ENCODE measurements around the gene TBC1D9B. TPM values are rescaled to one million over a fixed set of nuclear protein-coding genes. Genes with fewer than 3 reads are reported as not detected.

The TBC1D9B gene
- total and polyA plus RNA-seq, 9 of the 15 experiments (the other 6 are each of a cell fraction or from before 2014, with no cell fraction given), result 2.9 to 59.1 (median 33.5) TPM

GRCh38 chr5:179858586-179859427 is 48.9 kb downstream of the TBC1D9B start, which contains the start of gene MRNIP:
Gene MRNIP, minus strand, starts transcription at chr5:179858817. Its CDS starts 21 bp downstream, at chr5:179858796.
- H2AFZ ChIP-seq (ENCODE audit: low read depth, low read length), result peak within 1 kb of the TSS; percentile 100
- peaks cover 19% of the 10 kb centered on the region for H3K79me2 ChIP-seq (ENCODE audit: control insufficient read depth, insufficient read depth, low read length)
- H4K20me1 ChIP-seq (replicated peaks; ENCODE audit: control insufficient read depth, insufficient read depth, low read length), result no peaks in the 10 kb centered on the region
- H3K27ac ChIP-seq (ENCODE audit: extremely low read depth, low read depth, low read length), result peak within 1 kb of the TSS; percentile 84
- WGBS (ENCODE audit: insufficient coverage, low coverage, missing lambda C conversion rate), result under 1% methylated on average over 77 of the region's 90 CpGs
- H3K4me3 ChIP-seq, result peak within 1 kb of the TSS; percentile 94
- POLR2A ChIA-PET, result interaction anchor here (0.6 kb wide), 1 partner anchor 81 kb away, joined by 3 read pairs; no protein-coding TSS in a partner anchor
- peak; percentile 98 for ATAC-seq
- DNase-seq (ENCODE audit: extremely low read depth in 1 of 4, low spot score in 3 of 4), result peak; percentile 92 to 98 (median 94)
- CTCF ChIA-PET (ENCODE audit: low intra/inter-chr PET ratio), result no interaction called here
- TSS peak; percentile 85 for BruUV-seq (replicated peaks)
- H3K4me2 ChIP-seq (ENCODE audit: insufficient read depth, low read length), result peak within 1 kb of the TSS; percentile 90
- H3K9me1 ChIP-seq (ENCODE audit: control insufficient read depth, insufficient read depth, low read length), result no peaks in the 10 kb centered on the region
- in situ Hi-C loops (cut with MboI) (no loop called here), intact Hi-C loops (cut with micrococcal nuclease) (loop anchor here (5.0 kb wide), 2 partner anchors 37 to 233 kb away; partner anchors contain the start of gene SQSTM1)
- peaks cover 6 to 25% of the 10 kb centered on the region in 2 experiments; a peak in 4 of 5 replicates for H3K4me1 ChIP-seq (replicated peaks in 1 of 2; ENCODE audit: control insufficient read depth in 2 of 2, insufficient read depth in 2 of 2, low read length in 2 of 2)
- peak within 1 kb of the TSS; percentile 87 to 95 for H3K9ac ChIP-seq (ENCODE audit: insufficient read depth in 1 of 2, low read depth in 2 of 2, low read length in 2 of 2)
- no peaks in the 10 kb centered on the region for H3K9me3 ChIP-seq (replicated peaks; ENCODE audit: control insufficient read depth, insufficient read depth, low read depth, low read length)
- H3K27me3 ChIP-seq (ENCODE audit: control insufficient read depth in 2 of 2, insufficient read depth in 2 of 2, low read length in 2 of 2), result no peaks in the 10 kb centered on the region
- H3K36me3 ChIP-seq (ENCODE audit: control insufficient read depth, insufficient read depth, low read length), result peaks cover 27% of the 10 kb centered on the region; the same call in 2 of the 3 replicates
- peak; percentile 73 for FAIRE-seq
- TF ChIP-seq FOXK2 (conservative IDR thresholded peaks at IDR 0.05 in 1 of 2, IDR thresholded peaks at IDR 0.05 in 1 of 2; ENCODE audit: low read depth in 2 of 2), result peak in 1 of 2 experiments; percentile 37; a peak in 2 of 4 replicates
- peak; percentile 66; the same call in 1 of the 2 replicates for TF ChIP-seq KDM2B (CRISPR knock-in tag; IDR thresholded peaks at IDR 0.05)
- no peak for TF ChIP-seq BRCA1 (IDR thresholded peaks at IDR 0.05)
- no peak for TF ChIP-seq BRCA1 (CRISPR knock-in tag; IDR thresholded peaks at IDR 0.05)
- TF ChIP-seq ILK (tag; IDR thresholded peaks at IDR 0.05; ENCODE audit: borderline replicate concordance, low read depth), result no peak
- TF ChIP-seq CREB3L1 (IDR thresholded peaks at IDR 0.05; ENCODE audit: borderline replicate concordance, low read depth), result 0 out of 2 replicates have a peak, but pooled peaks have one; percentile 65
- TF ChIP-seq POLR2AphosphoS2 (IDR thresholded peaks at IDR 0.05; ENCODE audit: low read length), result peak; percentile 59; the same call in 1 of the 2 replicates
- peak; percentile 20; the same call in 1 of the 2 replicates for TF ChIP-seq HCFC1 (IDR thresholded peaks at IDR 0.05; ENCODE audit: low read depth, low read length)
- peak in 1 of 2 experiments; percentile 64; a peak in 1 of 4 replicates for TF ChIP-seq TEAD1 (CRISPR knock-in tag; IDR thresholded peaks at IDR 0.05)
- no peak for TF ChIP-seq NR2C2 (CRISPR knock-in tag; IDR thresholded peaks at IDR 0.05)
- TF ChIP-seq NR2C2 (tag; IDR thresholded peaks at IDR 0.05), result peak; percentile 96
- TF ChIP-seq CBX1 (IDR thresholded peaks at IDR 0.05; ENCODE audit: low read depth), result 0 out of 2 replicates have a peak, but pooled peaks have one; percentile 30
- TF ChIP-seq TAF1 (IDR thresholded peaks at IDR 0.05; ENCODE audit: control insufficient read depth, extremely low read depth, insufficient read depth, low read length, severe bottlenecking), result peak; percentile 71
- TF ChIP-seq RNF2 (IDR thresholded peaks at IDR 0.05), result 0 out of 2 replicates have a peak, but pooled peaks have one; percentile 20
- TF ChIP-seq U2AF1 (optimal IDR thresholded peaks at IDR 0.05; ENCODE audit: low read depth, low read length), result no peak
- TF ChIP-seq ZNF232 (CRISPR knock-in tag; IDR thresholded peaks at IDR 0.05), result peak; percentile 80; the same call in 1 of the 2 replicates
- TF ChIP-seq ZBTB2 (IDR thresholded peaks at IDR 0.05), result peak; percentile 96

All from K562 (cell line).